Fibroblast of skin of abdomen (primary cell): Measurements from ENCODE around the gene HLA-DPA1.

Experiments used
- DNase-seq: peaks from one replicate; pipeline ENCODE4 v3.0.0-alpha.2; 2013

HLA-DPA1 gene

GRCh38 chr6:33088931-33089620 is 15.6 kb upstream of the HLA-DPA1 start:
- DNase-seq: no peak

- no peak for DNase-seq
Observed at GRCh38 chr6:33088258-33088930, 14.9 kb upstream of the HLA-DPA1 start.

- DNase-seq: no peak
Observed at GRCh38 chr6:33085627-33086026, 12.2 kb upstream of the HLA-DPA1 start.

GRCh38 chr6:33082702-33083101 is 9.3 kb upstream of the HLA-DPA1 start:
- peak; percentile 33 for DNase-seq

GRCh38 chr6:33081098-33081824 is 7.8 kb upstream of the HLA-DPA1 start:
- DNase-seq: no peak

GRCh38 chr6:33080127-33081089 is 7.0 kb upstream of the HLA-DPA1 start:
- DNase-seq: peak; percentile 54

- no peak for DNase-seq
Observed at GRCh38 chr6:33079580-33079979, 6.1 kb upstream of the HLA-DPA1 start.

- no peak for DNase-seq
Observed at GRCh38 chr6:33078919-33079521, 5.6 kb upstream of the HLA-DPA1 start.

GRCh38 chr6:33078442-33078841 is 5.0 kb upstream of the HLA-DPA1 start:
- DNase-seq: no peak

- no peak for DNase-seq
Observed at GRCh38 chr6:33077908-33078307, 4.5 kb upstream of the HLA-DPA1 start.

GRCh38 chr6:33076406-33076934 is 3.0 kb upstream of the HLA-DPA1 start:
- no peak for DNase-seq

- peak; percentile 29 for DNase-seq
Observed at GRCh38 chr6:33075568-33076405, 2.3 kb upstream of the HLA-DPA1 start, which contains the start of gene HLA-DPB1. TSS of gene HLA-DPB1 (plus strand) at chr6:33075990. CDS start at chr6:33076042, 52 bp downstream.

- no peak for DNase-seq
Observed at GRCh38 chr6:33075208-33075567, 1.7 kb upstream of the HLA-DPA1 start.

GRCh38 chr6:33072508-33073100 is 845 bp downstream of the HLA-DPA1 start:
- DNase-seq: no peak

- no peak for DNase-seq
Observed at GRCh38 chr6:33071569-33071968, 1.9 kb downstream of the HLA-DPA1 start.

GRCh38 chr6:33070909-33071308 is 2.5 kb downstream of the HLA-DPA1 start:
- DNase-seq: no peak

GRCh38 chr6:33069021-33069738 is 4.3 kb downstream of the HLA-DPA1 start:
- no peak for DNase-seq

GRCh38 chr6:33066917-33067521 is 6.4 kb downstream of the HLA-DPA1 start:
- DNase-seq: no peak

GRCh38 chr6:33065312-33065711 is 8.1 kb downstream of the HLA-DPA1 start:
- DNase-seq: no peak
